Esophagus squamous epithelium (tissue), 5 donors: ENCODE results near the gene UBD. TPM values are rescaled to one million over a fixed set of nuclear protein-coding genes. Genes with fewer than 3 reads are reported as not detected.

Source experiments
- DNase-seq: peaks from one replicate; lab custom pipeline; 2025; lab: John Stamatoyannopoulos, UW
- H3K27ac ChIP-seq, 4 donors: fragments of 200-600 bp; sonication (generic); one replicate each; pipeline ENCODE4 v1.5.1; 2016 to 2019; ENCODE audit warnings: mild to moderate bottlenecking in 1 of 4
- H3K27me3 ChIP-seq, 4 donors: fragments of 200-600 bp; sonication (generic); 1 replicate in 3 of 4; 2 replicates in 1 of 4; pipeline versions ENCODE4 v1.5.1 to v1.6.0; 2017 to 2021; ENCODE audit warnings: antibody characterized with exemption in 1 of 4
- H3K36me3 ChIP-seq, 3 donors: fragments of 200-600 bp; sonication (generic); one replicate each; pipeline ENCODE4 v1.5.1; 2016 to 2019
- H3K4me1 ChIP-seq, 3 donors: fragments of 200-600 bp; sonication (generic); one replicate each; pipeline ENCODE4 v1.5.1; 2017 to 2019
- H3K4me3 ChIP-seq, 4 donors: fragments of 200-600 bp; sonication (generic); 1 replicate in 3 of 4; 2 replicates in 1 of 4; pipeline ENCODE4 v1.5.1; 2016 to 2019; ENCODE audit warnings: mild to moderate bottlenecking in 2 of 4, moderate library complexity in 1 of 4
- H3K9me3 ChIP-seq, 3 donors: fragments of 200-600 bp; sonication (generic); one replicate each; pipeline ENCODE4 v1.5.1; 2016 to 2019
- CTCF ChIP-seq, 6 experiments: fragments of 450-650 bp in 4 of 6; fragments of 200-600 bp in 2 of 6; sonication (generic) in 2 of 6; IDR thresholded peaks; one replicate each; pipeline ENCODE4 v1.5.1; 2016 to 2019; ENCODE audit warnings: antibody characterized with exemption in 6 of 6, mild to moderate bottlenecking in 4 of 6, moderate library complexity in 4 of 6
- POLR2A ChIP-seq, 4 donors: fragments of 450-650 bp; IDR thresholded peaks; one replicate each; pipeline ENCODE4 v1.6.1; 2017; ENCODE audit warnings: antibody characterized with exemption in 4 of 4, mild to moderate bottlenecking in 4 of 4, moderate library complexity in 3 of 4
- WGBS, 2 donors: methylation state at CpG; one replicate each; pipeline ENCODE4 v1.1.5; 2018; 5-methylcytosine and 5-hydroxymethylcytosine counted together
- intact Hi-C: fragments of 100-400 bp; cut with DNase I; formaldehyde crosslinking; loops from one replicate; pipeline ENCODE4 v1.15.0; 2022
- total RNA-seq, 4 donors: library from RNA; depleted of rRNA; stranded (reverse); fragments of >200 nt; gene quantifications; one replicate each; pipeline ENCODE4 v1.1.0, GENCODE V29; 2016
- donor health status: DM: yes; HTN: yes; CAD: no.

The UBD gene
- total RNA-seq, 4 donors from 2014 or later: 0.76 to 11.1 (median 1.6) TPM; not detected in 1

GRCh38 chr6:29598172-29598747 is 38.7 kb upstream of the UBD start:
- no peak for DNase-seq
- H3K9me3 ChIP-seq: no peaks in the 10 kb centered on the region
- peaks cover 0 to 14% (median 0%) of the 10 kb centered on the region in 3 donors for H3K36me3 ChIP-seq
- intact Hi-C loops: no loop called here
- H3K27me3 ChIP-seq: peaks cover 0 to 5% (median 0%) of the 10 kb centered on the region in 4 donors
- H3K27ac ChIP-seq: no peak overlapping the region
- 19 to 24% methylated on average over 2 of the region's 2 CpGs for WGBS, 2 donors
- no peak overlapping the region for H3K4me3 ChIP-seq
- H3K4me1 ChIP-seq: peaks cover 0 to 4% (median 0%) of the 10 kb centered on the region in 3 donors
- TF ChIP-seq POLR2A (IDR thresholded peaks at IDR 0.05) (no peak), CTCF (IDR thresholded peaks at IDR 0.05) (no peak)

DNA sequence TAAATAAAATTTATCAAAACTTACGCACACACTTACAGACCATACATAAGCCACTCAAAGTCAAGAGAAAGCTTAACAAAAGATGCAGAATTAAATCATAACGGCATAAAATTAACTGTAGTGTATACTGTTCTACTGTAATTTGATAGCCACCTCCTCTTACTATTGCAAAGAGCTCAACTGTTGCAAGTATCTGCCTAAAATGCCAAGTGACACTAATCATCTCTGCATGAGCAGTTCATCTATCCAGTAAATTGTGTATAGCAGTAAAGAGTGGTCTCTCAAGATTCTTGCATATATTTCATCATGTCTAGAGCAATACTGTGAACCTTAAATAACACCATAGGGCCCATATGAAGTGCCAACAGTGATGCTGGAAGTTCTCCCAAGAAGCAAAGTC is 37.7 kb upstream of the UBD start:
- no peak for DNase-seq
- WGBS, 2 donors: 75 to 78% methylated on average over 2 of the region's 2 CpGs
- no peak for TF ChIP-seq POLR2A (IDR thresholded peaks at IDR 0.05)
- no peak for TF ChIP-seq CTCF (IDR thresholded peaks at IDR 0.05)
- peaks cover 0 to 5% (median 0%) of the 10 kb centered on the region in 3 donors for H3K36me3 ChIP-seq
- no peaks in the 10 kb centered on the region for H3K9me3 ChIP-seq
- intact Hi-C loops: no loop called here
- H3K4me1 ChIP-seq: peaks cover 0 to 4% (median 0%) of the 10 kb centered on the region in 3 donors
- H3K27ac ChIP-seq: no peak overlapping the region
- no peak overlapping the region for H3K4me3 ChIP-seq
- peaks cover 0 to 5% (median 0%) of the 10 kb centered on the region in 4 donors for H3K27me3 ChIP-seq

- TF ChIP-seq POLR2A (IDR thresholded peaks at IDR 0.05) (no peak), CTCF (IDR thresholded peaks at IDR 0.05) (no peak)
- Histone ChIP-seq H3K4me1 (peaks cover 0 to 4% (median 0%) of the 10 kb centered on the region in 3 donors), H3K4me3 (no peak overlapping the region), H3K27me3 (peaks cover 0 to 11% (median 0%) of the 10 kb centered on the region in 4 donors), H3K36me3 (peaks cover 0 to 5% (median 0%) of the 10 kb centered on the region in 3 donors), H3K9me3 (no peaks in the 10 kb centered on the region), H3K27ac (no peak overlapping the region)
- intact Hi-C loops: no loop called here
- no peak for DNase-seq
- WGBS, 2 donors: 74 to 81% methylated on average over 6 of the region's 6 CpGs
Measured at GRCh38 chr6:29596381-29596900, 36.9 kb upstream of the UBD start.

- H3K9me3 ChIP-seq: no peaks in the 10 kb centered on the region
- no peak overlapping the region for H3K27ac ChIP-seq
- DNase-seq: no peak
- 16 to 18% methylated on average over 3 to 4 of the region's 4 CpGs for WGBS, 2 donors
- H3K4me3 ChIP-seq: no peak overlapping the region
- peaks cover 0 to 26% (median 0%) of the 10 kb centered on the region in 4 donors for H3K27me3 ChIP-seq
- intact Hi-C loops: no loop called here
- H3K36me3 ChIP-seq: no peaks in the 10 kb centered on the region
- H3K4me1 ChIP-seq: peaks cover 0 to 4% (median 0%) of the 10 kb centered on the region in 3 donors
- TF ChIP-seq CTCF (IDR thresholded peaks at IDR 0.05) (no peak), POLR2A (IDR thresholded peaks at IDR 0.05) (no peak)
Measured at GRCh38 chr6:29593199-29593855, 33.8 kb upstream of the UBD start.

DNA sequence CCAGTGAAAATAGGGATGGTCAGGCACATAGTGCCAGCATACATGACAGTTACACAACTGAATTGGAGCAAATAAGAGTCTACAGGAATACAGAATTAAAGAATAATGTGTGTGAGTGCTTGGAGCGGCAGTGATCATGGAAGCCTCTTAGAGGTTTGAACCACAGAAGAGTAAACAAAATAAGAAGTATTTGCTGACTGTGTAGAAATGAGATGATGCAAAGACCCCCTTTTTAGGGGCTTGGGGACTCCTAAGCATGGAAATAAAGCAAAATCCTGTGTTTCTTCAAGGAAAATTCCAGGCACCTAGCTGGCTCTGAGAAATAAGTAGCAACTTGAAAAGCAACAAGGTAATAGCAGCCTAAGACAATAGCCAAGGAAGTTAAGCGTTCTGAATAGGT is 32.1 kb upstream of the UBD start:
- peaks cover 0 to 4% (median 0%) of the 10 kb centered on the region in 3 donors for H3K4me1 ChIP-seq
- no peaks in the 10 kb centered on the region for H3K9me3 ChIP-seq
- no peaks in the 10 kb centered on the region for H3K36me3 ChIP-seq
- TF ChIP-seq POLR2A (IDR thresholded peaks at IDR 0.05): no peak
- no peak for TF ChIP-seq CTCF (IDR thresholded peaks at IDR 0.05)
- peaks cover 0 to 26% (median 0%) of the 10 kb centered on the region in 4 donors for H3K27me3 ChIP-seq
- DNase-seq: no peak
- 83 to 88% methylated on average over 2 of the region's 2 CpGs for WGBS, 2 donors
- intact Hi-C loops: no loop called here
- no peak overlapping the region for H3K27ac ChIP-seq
- H3K4me3 ChIP-seq: no peak overlapping the region
